ENCODE measurements around the gene PPARA.
"Not testable (repeated sequence)": the region's sequence is repeated elsewhere in the genome, so short reads cannot be mapped to it uniquely, and the experiment has no call there.

The PPARA gene

DNA sequence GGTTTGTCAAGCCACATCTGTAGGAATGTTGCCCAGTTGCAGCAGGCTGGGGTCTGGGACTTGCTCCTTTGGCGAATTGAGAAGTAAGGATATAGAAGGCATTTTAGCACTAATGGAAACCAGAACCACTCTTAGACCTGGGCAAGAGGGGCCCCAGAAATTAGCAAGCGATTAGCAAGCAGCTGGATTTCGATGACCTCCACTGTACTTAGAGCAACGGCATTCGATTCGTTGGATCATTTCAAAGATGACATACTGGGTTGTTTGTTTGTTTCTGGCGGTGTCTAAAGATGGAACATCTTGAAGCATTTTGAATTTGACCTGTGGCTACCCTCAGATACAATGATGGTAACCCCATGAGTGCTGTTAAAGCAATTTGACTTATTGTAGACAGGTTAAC is 100.9 kb downstream of the PPARA start:
- no peak for DNase-seq

DNA sequence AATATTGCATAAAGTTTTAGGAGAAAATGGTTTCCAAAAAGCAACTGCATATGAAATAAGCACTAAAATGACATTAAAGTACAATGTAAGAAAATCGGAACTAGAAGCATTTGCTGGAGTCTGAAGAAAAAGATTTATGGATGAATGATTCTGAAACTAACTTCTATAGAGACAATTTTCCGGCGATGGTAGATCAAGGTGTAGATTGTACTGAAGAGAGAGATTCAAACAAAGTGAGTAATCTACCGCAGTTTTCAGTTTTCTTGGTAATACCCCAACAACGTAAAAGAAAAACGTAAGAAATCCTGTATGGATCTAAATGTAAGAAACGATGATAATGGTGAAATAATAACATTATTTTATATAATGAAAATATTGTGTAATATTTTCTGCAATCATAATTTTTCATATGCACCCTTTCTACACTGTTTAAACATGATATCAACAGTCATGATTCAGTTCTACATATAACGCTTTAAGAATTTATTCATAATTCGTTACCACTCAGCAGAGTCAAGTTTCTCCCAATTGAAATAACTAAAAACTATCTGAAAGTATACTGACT is 101.6 kb downstream of the PPARA start:
- no peak for DNase-seq

GRCh38 chr22:46256358-46256958 is 106.1 kb downstream of the PPARA start:
- DNase-seq, result no peak

DNA sequence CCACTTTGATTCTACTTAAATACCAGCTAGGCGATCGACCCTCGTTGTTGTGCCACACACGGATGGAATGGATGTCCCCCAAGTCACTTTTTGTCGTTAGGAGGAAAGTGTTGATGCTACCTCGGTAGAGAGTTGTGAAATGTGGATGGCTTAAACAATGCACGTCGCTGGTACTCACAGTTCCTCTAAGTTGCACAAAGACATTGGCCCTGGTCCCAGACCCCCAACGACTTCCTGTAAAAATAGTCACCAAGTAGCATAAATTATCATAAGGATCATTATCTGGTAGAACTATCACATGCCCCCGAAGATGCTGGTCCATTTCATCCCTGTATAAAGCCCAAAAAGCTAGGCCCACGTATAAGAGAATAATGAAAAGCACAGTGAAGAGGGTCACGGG is 109.0 kb downstream of the PPARA start:
- DNase-seq, result no peak

DNA sequence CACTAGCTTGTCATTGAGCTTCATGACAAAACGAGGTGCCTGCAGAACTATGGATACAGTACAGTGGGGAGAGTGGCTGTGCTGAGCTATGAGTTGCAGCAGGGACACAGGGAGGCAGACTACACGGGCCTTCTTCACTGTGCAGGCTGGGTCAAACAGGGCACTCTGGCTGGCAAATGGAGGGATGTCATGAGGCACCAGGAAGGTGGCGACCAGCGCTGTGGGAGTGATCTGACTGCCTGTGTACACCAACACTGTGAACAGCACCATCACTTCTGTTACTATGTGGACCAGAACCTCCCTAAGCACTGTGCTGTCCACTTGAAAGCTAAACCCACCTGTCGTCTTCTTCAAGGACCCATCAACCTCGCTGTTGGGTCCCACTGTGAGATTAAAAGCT is 109.7 kb downstream of the PPARA start:
- no peak for DNase-seq

DNA sequence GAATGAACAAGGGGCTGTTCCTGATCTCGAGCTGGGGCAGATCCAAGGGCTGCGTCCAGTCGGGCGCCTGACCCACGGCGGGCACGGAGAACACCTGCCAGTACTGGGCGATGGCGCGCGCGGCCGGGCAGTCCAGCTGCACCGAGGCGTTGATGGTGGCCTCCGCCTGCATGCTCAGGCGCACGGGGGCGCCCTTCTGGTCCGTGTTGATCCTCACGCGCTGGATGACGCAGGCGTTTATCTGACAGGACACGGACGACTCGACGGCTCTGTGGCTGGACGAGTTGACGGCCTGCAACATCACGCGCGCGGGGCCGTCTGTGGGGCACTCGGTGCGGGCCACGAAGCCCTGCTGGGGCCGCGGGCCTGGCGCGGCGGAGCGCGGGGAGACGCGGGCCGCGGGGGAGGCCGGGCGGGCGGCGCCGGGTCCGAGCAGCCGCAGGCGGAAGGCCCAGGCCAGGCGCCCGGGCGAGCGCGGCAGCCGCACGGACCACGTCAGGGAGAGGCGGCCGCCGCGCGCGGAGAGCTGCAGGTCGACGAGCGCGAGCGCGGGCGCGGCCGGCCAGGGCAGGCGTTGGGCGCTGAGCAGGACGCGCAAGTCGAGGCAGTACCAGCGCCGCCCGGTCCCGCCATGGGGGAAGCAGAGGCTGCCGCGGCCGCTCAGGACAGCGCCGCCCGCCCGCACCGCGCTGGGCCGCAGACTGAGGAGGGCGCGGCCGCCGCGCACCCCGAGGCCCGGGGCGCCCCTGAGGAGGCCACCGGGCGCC is 112.3 kb downstream of the PPARA start:
- no peak for DNase-seq

GRCh38 chr22:46263216-46263590 is 112.9 kb downstream of the PPARA start, which contains the start of gene PKDREJ:
TSS of gene PKDREJ (minus strand) at chr22:46263343. CDS start at chr22:46263322, 21 bp downstream.
- no peak for DNase-seq

GRCh38 chr22:46264520-46264919 is 114.2 kb downstream of the PPARA start:
- not testable (repeated sequence) for DNase-seq

GRCh38 chr22:46265627-46266026 is 115.3 kb downstream of the PPARA start:
- not testable (repeated sequence) for DNase-seq

GRCh38 chr22:46267431-46268279 is 117.3 kb downstream of the PPARA start, which contains the start of gene TTC38:
TSS of gene TTC38 (plus strand) at chr22:46268008. CDS start at chr22:46268040, 32 bp downstream.
- no peak for DNase-seq

GRCh38 chr22:46269564-46269963 is 119.2 kb downstream of the PPARA start:
- DNase-seq, result no peak

DNA sequence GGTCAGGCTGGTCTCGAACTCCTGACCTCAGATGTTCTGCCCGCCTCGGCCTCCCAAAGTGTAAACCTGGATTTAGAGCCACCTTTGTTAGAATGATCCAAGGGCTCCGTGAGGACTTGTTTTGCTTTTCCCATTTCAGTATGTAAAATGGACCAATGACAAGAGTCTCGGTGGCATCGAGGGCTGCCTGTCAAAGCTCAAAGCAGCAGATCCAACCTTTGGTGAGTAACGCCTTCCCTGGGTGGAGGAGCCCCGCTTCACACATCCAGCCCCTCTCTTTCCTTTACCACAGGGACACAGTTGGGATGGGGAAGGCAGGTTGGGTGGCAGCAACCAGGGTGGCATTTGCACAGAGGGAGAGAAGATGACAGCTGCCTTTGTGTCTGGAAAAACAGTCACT is 121.9 kb downstream of the PPARA start:
- no peak for DNase-seq

GRCh38 chr22:46272762-46273431 is 122.6 kb downstream of the PPARA start:
- no peak for DNase-seq

DNA sequence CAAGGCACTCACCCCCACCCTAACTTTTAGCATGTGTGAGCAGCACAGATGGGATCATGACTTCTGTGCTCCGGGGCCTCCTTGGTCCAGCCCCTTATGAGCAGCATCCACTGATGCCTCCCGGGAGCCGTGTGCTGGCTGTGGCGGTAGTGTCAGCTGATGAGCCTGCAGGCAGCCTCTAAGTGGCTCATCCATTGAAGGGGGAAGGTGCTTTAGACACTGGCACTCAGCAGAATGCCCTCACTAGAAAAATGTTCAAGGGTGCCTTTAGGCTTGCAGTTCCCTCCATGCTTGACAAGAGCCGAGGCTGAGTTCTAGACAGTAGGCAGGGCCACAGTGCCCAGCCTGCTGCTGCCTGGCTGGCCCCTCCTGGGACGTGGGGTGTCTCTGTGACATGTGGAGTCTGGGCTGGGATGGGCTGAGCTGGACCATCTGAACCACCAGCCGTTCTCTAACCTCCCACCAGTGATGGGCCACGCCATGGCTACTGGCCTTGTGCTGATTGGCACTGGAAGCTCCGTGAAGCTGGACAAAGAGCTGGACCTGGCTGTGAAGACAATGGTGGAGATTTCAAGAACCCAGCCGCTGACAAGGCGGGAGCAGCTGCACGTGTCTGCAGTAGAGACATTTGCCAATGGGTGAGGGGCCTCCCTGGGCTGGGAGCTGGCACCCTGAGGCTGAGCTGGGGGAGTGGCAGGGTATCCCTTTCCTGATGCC is 123.3 kb downstream of the PPARA start:
- DNase-seq, result no peak

GRCh38 chr22:46274381-46274780 is 124.1 kb downstream of the PPARA start:
- no peak for DNase-seq

DNA sequence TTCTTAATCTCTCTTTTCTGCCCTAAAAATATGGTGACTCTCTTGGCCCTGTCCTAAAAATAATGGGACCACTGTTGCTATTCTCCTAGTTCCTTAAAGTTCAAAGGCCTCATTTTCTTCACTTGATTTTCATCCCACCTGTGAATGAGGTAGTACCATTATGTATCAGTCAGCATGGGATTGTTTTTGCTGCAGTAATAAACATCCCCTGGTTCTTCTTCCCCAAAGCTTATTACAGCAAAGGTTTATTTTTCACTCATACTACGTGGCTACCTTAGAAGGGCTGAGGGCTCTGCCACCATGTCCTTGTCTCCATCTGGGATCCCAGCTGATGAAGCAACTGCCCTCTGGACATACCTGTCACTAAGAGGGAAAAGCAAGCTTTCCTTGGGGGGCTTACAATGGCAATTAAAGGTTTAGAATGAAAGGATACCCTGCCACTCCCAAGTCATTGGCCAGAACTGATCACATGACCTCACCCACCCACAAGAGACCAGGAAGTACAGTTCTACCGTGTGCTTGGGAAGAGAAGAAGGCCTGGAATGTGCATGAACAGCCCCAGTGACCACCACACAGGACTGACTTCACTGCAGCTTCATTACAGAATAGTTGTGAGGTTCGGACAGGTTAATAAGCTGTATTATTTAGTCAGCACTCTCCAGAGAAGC is 125.3 kb downstream of the PPARA start:
- no peak for DNase-seq

- no peak for DNase-seq
Measured at GRCh38 chr22:46276563-46276962, 126.2 kb downstream of the PPARA start.

GRCh38 chr22:46278656-46279645 is 128.6 kb downstream of the PPARA start:
- no peak for DNase-seq

- DNase-seq, result no peak
Measured at GRCh38 chr22:46280063-46280817, 129.9 kb downstream of the PPARA start.
